Loucy (cell line): ENCODE measurements around the gene NTSR2.

Experiments
- H2AFZ ChIP-seq: fragments of 200-600 bp; sonication (generic); 2 replicates; pipeline ENCODE4 v1.6.0; 2016; ENCODE audit warnings: antibody characterized with exemption, mild to moderate bottlenecking, low read length, moderate library complexity
- H3F3A ChIP-seq: fragments of 200-600 bp; 2 replicates; pipeline ENCODE4 v1.6.0; 2016; ENCODE audit warnings: antibody characterized with exemption, low read depth, mild to moderate bottlenecking
- H3K27me3 ChIP-seq: fragments of 200-600 bp; sonication (generic); 2 replicates; pipeline ENCODE4 v1.6.1; 2014; ENCODE audit warnings: low read length, mild to moderate bottlenecking; ENCODE audit not compliant: insufficient read depth, poor library complexity, severe bottlenecking
- H3K36me3 ChIP-seq: fragments of 200-600 bp; sonication (generic); 2 replicates; pipeline ENCODE4 v1.6.1; 2016; ENCODE audit warnings: low read length; ENCODE audit not compliant: insufficient read depth
- H3K4me1 ChIP-seq: fragments of 200-600 bp; sonication (generic); 2 replicates; pipeline ENCODE4 v1.5.1; 2014; ENCODE audit warnings: low read length, mild to moderate bottlenecking; ENCODE audit not compliant: insufficient read depth, poor library complexity, severe bottlenecking
- H3K4me2 ChIP-seq: fragments of 200-600 bp; sonication (generic); 2 replicates; pipeline ENCODE4 v1.6.0; 2014; ENCODE audit warnings: antibody characterized with exemption, low read length, low read depth, mild to moderate bottlenecking; ENCODE audit not compliant: poor library complexity, severe bottlenecking
- H3K4me3 ChIP-seq: fragments of 200-600 bp; sonication (generic); 2 replicates; pipeline ENCODE4 v1.5.1; 2014; ENCODE audit warnings: low read length, mild to moderate bottlenecking, mixed read lengths; ENCODE audit not compliant: poor library complexity, severe bottlenecking
- H3K79me2 ChIP-seq: fragments of 200-600 bp; sonication (generic); 2 replicates; pipeline ENCODE4 v1.6.1; 2014; ENCODE audit warnings: low read length; ENCODE audit not compliant: insufficient read depth
- H3K9ac ChIP-seq: fragments of 200-600 bp; sonication (generic); 2 replicates; pipeline ENCODE4 v1.6.0; 2014; ENCODE audit warnings: mild to moderate bottlenecking, low read depth, low read length, moderate library complexity; ENCODE audit not compliant: poor library complexity, severe bottlenecking
- H3K9me2 ChIP-seq: fragments of 200-600 bp; sonication (generic); replicated peaks from 2 replicates; pipeline ENCODE4 v1.6.1; 2016; ENCODE audit warnings: low read depth, low read length, mixed read lengths
- H3K9me3 ChIP-seq: fragments of 200-600 bp; sonication (generic); 2 replicates; pipeline ENCODE4 v1.6.1; 2014; ENCODE audit warnings: mild to moderate bottlenecking, antibody characterized with exemption, low read length, low read depth; ENCODE audit not compliant: insufficient read depth
- H4K20me1 ChIP-seq: fragments of 200-600 bp; sonication (generic); 2 replicates; pipeline ENCODE4 v1.6.0; 2014; ENCODE audit warnings: antibody characterized with exemption, low read length, mild to moderate bottlenecking; ENCODE audit not compliant: insufficient read depth, poor library complexity, severe bottlenecking
- CTCF ChIP-seq: fragments of 200-600 bp; sonication (generic); conservative IDR thresholded peaks from 2 replicates; pipeline ENCODE4 v1.5.1; 2014; ENCODE audit warnings: mild to moderate bottlenecking, antibody characterized with exemption, low read length
- EZH2phosphoT487 ChIP-seq: fragments of 200-600 bp; IDR thresholded peaks from 2 replicates; pipeline ENCODE4 v1.6.1; 2018; ENCODE audit warnings: antibody characterized with exemption, mild to moderate bottlenecking, moderate library complexity, borderline replicate concordance

Gene NTSR2

GRCh38 chr2:11655495-11655894, 14.5 kb downstream of the NTSR2 start:
- no peaks in the 10 kb centered on the region for H3K27me3 ChIP-seq
- H3K9me2 ChIP-seq: no peaks in the 10 kb centered on the region
- no peaks in the 10 kb centered on the region for H4K20me1 ChIP-seq
- no peaks in the 10 kb centered on the region for H3F3A ChIP-seq
- no peaks in the 10 kb centered on the region for H3K36me3 ChIP-seq
- H2AFZ ChIP-seq: no peak overlapping the region
- H3K79me2 ChIP-seq: no peaks in the 10 kb centered on the region
- no peaks in the 10 kb centered on the region for H3K4me1 ChIP-seq
- H3K4me3 ChIP-seq: no peak overlapping the region
- H3K9me3 ChIP-seq: no peaks in the 10 kb centered on the region
- TF ChIP-seq CTCF: no peak
- no peak for TF ChIP-seq EZH2phosphoT487
- no peak overlapping the region for H3K9ac ChIP-seq
- H3K4me2 ChIP-seq: no peak overlapping the region

GRCh38 chr2:11652553-11652952, 17.4 kb downstream of the NTSR2 start:
- Histone ChIP-seq H3K4me1 (no peaks in the 10 kb centered on the region), H3K79me2 (no peaks in the 10 kb centered on the region), H3K4me3 (no peak overlapping the region), H2AFZ (no peak overlapping the region), H3K27me3 (no peaks in the 10 kb centered on the region), H4K20me1 (no peaks in the 10 kb centered on the region), H3F3A (no peaks in the 10 kb centered on the region), H3K36me3 (no peaks in the 10 kb centered on the region), H3K4me2 (no peak overlapping the region), H3K9me3 (no peaks in the 10 kb centered on the region), H3K9ac (no peak overlapping the region), H3K9me2 (no peaks in the 10 kb centered on the region)
- TF ChIP-seq CTCF (no peak), EZH2phosphoT487 (no peak)

- Histone ChIP-seq H3K9me3 (no peaks in the 10 kb centered on the region), H3K79me2 (no peaks in the 10 kb centered on the region), H3K4me2 (no peak overlapping the region), H3K36me3 (no peaks in the 10 kb centered on the region), H3K9me2 (no peaks in the 10 kb centered on the region), H3F3A (no peaks in the 10 kb centered on the region), H3K27me3 (no peaks in the 10 kb centered on the region), H4K20me1 (no peaks in the 10 kb centered on the region), H2AFZ (no peak overlapping the region), H3K4me3 (no peak overlapping the region), H3K9ac (no peak overlapping the region), H3K4me1 (no peaks in the 10 kb centered on the region)
- TF ChIP-seq EZH2phosphoT487 (no peak), CTCF (no peak)
These were observed 18.0 kb downstream of the NTSR2 start for GRCh38 chr2:11651856-11652548.
